H1 (cell line): ENCODE results near the gene CCDC88C. TPM values are rescaled to one million over a fixed set of nuclear protein-coding genes. Genes with fewer than 3 reads are reported as not detected.

ENCODE experiments used
- BACH1 ChIP-seq: IDR thresholded peaks from 2 replicates; pipeline ENCODE4 v1.6.1; 2012; ENCODE audit warnings: low read length, improper control_type of control experiment
- CHD1 ChIP-seq: IDR thresholded peaks from 2 replicates; pipeline ENCODE4 v1.6.1; 2012; ENCODE audit warnings: low read depth, low read length, improper control_type of control experiment
- GABPA ChIP-seq: IDR thresholded peaks from 2 replicates; pipeline ENCODE4 v1.6.1; 2011; ENCODE audit warnings: mild to moderate bottlenecking, low read length, moderate library complexity, borderline replicate concordance; ENCODE audit not compliant: insufficient read depth
- POLR2AphosphoS5 ChIP-seq: IDR thresholded peaks from 2 replicates; pipeline ENCODE4 v1.6.1; 2011; ENCODE audit warnings: low read depth, low read length
- SIN3A ChIP-seq, 2 experiments: IDR thresholded peaks in 1 of 2; conservative IDR thresholded peaks in 1 of 2; 2 replicates each; pipeline ENCODE4 v1.6.1; 2011 to 2012; ENCODE audit warnings: low read length in 2 of 2, improper control_type of control experiment in 1 of 2, low read depth in 1 of 2, mild to moderate bottlenecking in 1 of 2
- TAF7 ChIP-seq: optimal IDR thresholded peaks from 2 replicates; pipeline ENCODE3; 2011; ENCODE audit warnings: low read depth, mild to moderate bottlenecking, inconsistent platforms, low read length, moderate library complexity, borderline replicate concordance
- ZNF274 ChIP-seq: IDR thresholded peaks from 2 replicates; pipeline ENCODE4 v1.7.0; 2012; ENCODE audit warnings: low read length, borderline replicate concordance; ENCODE audit errors: extremely low read depth
- polyA plus RNA-seq, 7 experiments: library from polyadenylated mRNA; depleted of rRNA in 3 of 7; stranded (reverse) in 5 of 7; unstranded in 2 of 7; fragments of >200 nt in 5 of 7; fragments of 200-250 nt in 2 of 7; gene quantifications; 1 replicate in 5 of 7; 2 replicates in 1 of 7; 4 replicates in 1 of 7; pipeline versions ENCODE4 v1.2.1 to v1.2.3, GENCODE V29; 2011 to 2013; ENCODE audit warnings: missing spikeins in 2 of 7, mixed read lengths in 2 of 7
- total RNA-seq: library from RNA; stranded (reverse); fragmentation: NEBNext Ultra II Directional; extraction: Animal tissue kit (Norgen Biotek cat#: 25700); gene quantifications from 2 replicates; pipeline ENCODE4 v1.2.1, GENCODE V29; 2021
- TF ChIP-seq, protein P1 (sequence below): fragments of 300-600 bp; sonication (generic); IDR thresholded peaks from 2 replicates; pipeline ENCODE4 v1.7.1; 2012; ENCODE audit warnings: low read length, moderate library complexity, mild to moderate bottlenecking, inconsistent platforms; ENCODE audit not compliant: insufficient replicate concordance
- TF ChIP-seq, protein P2 (sequence below): IDR thresholded peaks from 2 replicates; pipeline ENCODE4 v1.6.1; 2012; ENCODE audit warnings: inconsistent platforms
- TF ChIP-seq, protein P3 (sequence below): IDR thresholded peaks from 2 replicates; pipeline ENCODE4 v1.6.1; 2012; ENCODE audit warnings: inconsistent platforms

Gene CCDC88C
- total and polyA plus RNA-seq, 2 of the 8 experiments (the other 6 are each of a cell fraction or from before 2014, with no cell fraction given): 10.3 to 57.7 TPM

DNA sequence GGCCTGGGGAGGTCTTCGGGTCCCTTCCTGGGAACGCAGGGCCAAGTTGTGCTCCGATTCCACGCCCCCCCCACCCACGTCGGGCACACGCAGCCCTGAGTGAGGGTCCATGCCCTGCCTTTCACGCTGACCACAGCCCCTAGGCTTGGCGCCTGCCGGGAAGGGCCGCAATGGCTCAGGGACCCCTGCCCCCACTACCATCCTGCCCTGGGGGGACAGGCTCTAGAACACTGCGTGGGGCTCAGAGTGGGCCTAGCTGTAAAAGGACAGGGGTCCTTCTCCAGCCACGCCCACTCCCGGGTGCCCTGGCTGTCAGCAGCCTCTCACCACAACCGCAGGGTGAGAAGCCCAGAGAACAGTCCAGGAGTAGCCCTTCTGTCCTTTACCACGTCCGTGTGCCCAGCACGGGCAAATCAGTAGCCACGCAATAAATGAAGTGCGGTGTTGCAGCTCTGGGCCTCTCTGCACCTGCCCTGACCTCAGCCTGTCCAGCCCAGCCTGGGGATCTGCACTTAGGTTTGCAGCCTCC lies 163.8 kb downstream of the CCDC88C start (continued):
- TF ChIP-seq, protein P1, sequence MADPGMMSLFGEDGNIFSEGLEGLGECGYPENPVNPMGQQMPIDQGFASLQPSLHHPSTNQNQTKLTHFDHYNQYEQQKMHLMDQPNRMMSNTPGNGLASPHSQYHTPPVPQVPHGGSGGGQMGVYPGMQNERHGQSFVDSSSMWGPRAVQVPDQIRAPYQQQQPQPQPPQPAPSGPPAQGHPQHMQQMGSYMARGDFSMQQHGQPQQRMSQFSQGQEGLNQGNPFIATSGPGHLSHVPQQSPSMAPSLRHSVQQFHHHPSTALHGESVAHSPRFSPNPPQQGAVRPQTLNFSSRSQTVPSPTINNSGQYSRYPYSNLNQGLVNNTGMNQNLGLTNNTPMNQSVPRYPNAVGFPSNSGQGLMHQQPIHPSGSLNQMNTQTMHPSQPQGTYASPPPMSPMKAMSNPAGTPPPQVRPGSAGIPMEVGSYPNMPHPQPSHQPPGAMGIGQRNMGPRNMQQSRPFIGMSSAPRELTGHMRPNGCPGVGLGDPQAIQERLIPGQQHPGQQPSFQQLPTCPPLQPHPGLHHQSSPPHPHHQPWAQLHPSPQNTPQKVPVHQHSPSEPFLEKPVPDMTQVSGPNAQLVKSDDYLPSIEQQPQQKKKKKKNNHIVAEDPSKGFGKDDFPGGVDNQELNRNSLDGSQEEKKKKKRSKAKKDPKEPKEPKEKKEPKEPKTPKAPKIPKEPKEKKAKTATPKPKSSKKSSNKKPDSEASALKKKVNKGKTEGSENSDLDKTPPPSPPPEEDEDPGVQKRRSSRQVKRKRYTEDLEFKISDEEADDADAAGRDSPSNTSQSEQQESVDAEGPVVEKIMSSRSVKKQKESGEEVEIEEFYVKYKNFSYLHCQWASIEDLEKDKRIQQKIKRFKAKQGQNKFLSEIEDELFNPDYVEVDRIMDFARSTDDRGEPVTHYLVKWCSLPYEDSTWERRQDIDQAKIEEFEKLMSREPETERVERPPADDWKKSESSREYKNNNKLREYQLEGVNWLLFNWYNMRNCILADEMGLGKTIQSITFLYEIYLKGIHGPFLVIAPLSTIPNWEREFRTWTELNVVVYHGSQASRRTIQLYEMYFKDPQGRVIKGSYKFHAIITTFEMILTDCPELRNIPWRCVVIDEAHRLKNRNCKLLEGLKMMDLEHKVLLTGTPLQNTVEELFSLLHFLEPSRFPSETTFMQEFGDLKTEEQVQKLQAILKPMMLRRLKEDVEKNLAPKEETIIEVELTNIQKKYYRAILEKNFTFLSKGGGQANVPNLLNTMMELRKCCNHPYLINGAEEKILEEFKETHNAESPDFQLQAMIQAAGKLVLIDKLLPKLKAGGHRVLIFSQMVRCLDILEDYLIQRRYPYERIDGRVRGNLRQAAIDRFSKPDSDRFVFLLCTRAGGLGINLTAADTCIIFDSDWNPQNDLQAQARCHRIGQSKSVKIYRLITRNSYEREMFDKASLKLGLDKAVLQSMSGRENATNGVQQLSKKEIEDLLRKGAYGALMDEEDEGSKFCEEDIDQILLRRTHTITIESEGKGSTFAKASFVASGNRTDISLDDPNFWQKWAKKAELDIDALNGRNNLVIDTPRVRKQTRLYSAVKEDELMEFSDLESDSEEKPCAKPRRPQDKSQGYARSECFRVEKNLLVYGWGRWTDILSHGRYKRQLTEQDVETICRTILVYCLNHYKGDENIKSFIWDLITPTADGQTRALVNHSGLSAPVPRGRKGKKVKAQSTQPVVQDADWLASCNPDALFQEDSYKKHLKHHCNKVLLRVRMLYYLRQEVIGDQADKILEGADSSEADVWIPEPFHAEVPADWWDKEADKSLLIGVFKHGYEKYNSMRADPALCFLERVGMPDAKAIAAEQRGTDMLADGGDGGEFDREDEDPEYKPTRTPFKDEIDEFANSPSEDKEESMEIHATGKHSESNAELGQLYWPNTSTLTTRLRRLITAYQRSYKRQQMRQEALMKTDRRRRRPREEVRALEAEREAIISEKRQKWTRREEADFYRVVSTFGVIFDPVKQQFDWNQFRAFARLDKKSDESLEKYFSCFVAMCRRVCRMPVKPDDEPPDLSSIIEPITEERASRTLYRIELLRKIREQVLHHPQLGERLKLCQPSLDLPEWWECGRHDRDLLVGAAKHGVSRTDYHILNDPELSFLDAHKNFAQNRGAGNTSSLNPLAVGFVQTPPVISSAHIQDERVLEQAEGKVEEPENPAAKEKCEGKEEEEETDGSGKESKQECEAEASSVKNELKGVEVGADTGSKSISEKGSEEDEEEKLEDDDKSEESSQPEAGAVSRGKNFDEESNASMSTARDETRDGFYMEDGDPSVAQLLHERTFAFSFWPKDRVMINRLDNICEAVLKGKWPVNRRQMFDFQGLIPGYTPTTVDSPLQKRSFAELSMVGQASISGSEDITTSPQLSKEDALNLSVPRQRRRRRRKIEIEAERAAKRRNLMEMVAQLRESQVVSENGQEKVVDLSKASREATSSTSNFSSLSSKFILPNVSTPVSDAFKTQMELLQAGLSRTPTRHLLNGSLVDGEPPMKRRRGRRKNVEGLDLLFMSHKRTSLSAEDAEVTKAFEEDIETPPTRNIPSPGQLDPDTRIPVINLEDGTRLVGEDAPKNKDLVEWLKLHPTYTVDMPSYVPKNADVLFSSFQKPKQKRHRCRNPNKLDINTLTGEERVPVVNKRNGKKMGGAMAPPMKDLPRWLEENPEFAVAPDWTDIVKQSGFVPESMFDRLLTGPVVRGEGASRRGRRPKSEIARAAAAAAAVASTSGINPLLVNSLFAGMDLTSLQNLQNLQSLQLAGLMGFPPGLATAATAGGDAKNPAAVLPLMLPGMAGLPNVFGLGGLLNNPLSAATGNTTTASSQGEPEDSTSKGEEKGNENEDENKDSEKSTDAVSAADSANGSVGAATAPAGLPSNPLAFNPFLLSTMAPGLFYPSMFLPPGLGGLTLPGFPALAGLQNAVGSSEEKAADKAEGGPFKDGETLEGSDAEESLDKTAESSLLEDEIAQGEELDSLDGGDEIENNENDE: no peak
- TF ChIP-seq GABPA (no peak), SIN3A (conservative IDR thresholded peaks at IDR 0.05 in 1 of 2, IDR thresholded peaks at IDR 0.05 in 1 of 2; ENCODE audit: low read depth in 1 of 2, low read length in 2 of 2) (no peak), BACH1 (0 out of 2 replicates have a peak, but pooled peaks have one; percentile 1), POLR2AphosphoS5 (peak; percentile 53; the same call in 1 of the 2 replicates), ZNF274 (no peak), TAF7 (peak; percentile 47), CHD1 (no peak)
- TF ChIP-seq, protein P2, sequence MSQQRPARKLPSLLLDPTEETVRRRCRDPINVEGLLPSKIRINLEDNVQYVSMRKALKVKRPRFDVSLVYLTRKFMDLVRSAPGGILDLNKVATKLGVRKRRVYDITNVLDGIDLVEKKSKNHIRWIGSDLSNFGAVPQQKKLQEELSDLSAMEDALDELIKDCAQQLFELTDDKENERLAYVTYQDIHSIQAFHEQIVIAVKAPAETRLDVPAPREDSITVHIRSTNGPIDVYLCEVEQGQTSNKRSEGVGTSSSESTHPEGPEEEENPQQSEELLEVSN: no peak
- TF ChIP-seq, protein P3, sequence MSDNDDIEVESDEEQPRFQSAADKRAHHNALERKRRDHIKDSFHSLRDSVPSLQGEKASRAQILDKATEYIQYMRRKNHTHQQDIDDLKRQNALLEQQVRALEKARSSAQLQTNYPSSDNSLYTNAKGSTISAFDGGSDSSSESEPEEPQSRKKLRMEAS: no peak
